Memory B cell (primary cell): ENCODE results near the gene LYZ.

Experiments used
- ATAC-seq: fragments of 150-1000 bp; cut with Tn5 transposase; 2 replicates; pipeline ENCODE4 v1.10.0; 2021; ENCODE audit warnings: low read depth, mild to moderate bottlenecking, moderate library complexity
- DNase-seq, 2 donors: peaks; one replicate each; pipeline ENCODE4 v3.0.0; 2022; ENCODE audit warnings: low spot score in 2 of 2
- H3K27ac Mint-ChIP-seq: one replicate; pipeline ENCODE4 v1.8.0; 2022; ENCODE audit warnings: mild to moderate bottlenecking, moderate library complexity, mixed read lengths
- H3K27me3 Mint-ChIP-seq: one replicate; pipeline ENCODE4 v1.8.0; 2022; ENCODE audit warnings: mixed read lengths
- H3K36me3 Mint-ChIP-seq: one replicate; pipeline ENCODE4 v1.8.0; 2022; ENCODE audit warnings: mild to moderate bottlenecking, mixed read lengths
- H3K4me1 Mint-ChIP-seq: one replicate; pipeline ENCODE4 v1.8.0; 2022; ENCODE audit warnings: mixed read lengths
- H3K4me3 Mint-ChIP-seq: one replicate; pipeline ENCODE4 v1.8.0; 2022; ENCODE audit warnings: mild to moderate bottlenecking, moderate library complexity, mixed read lengths
- H3K9me3 Mint-ChIP-seq: one replicate; pipeline ENCODE4 v1.8.0; 2022; ENCODE audit warnings: mixed read lengths

Gene LYZ

GRCh38 chr12:69385038-69385437, 36.9 kb downstream of the LYZ start:
- peaks cover 7% of the 10 kb centered on the region for H3K4me1 Mint-ChIP-seq
- H3K9me3 Mint-ChIP-seq, result no peaks in the 10 kb centered on the region
- no peak overlapping the region for H3K4me3 Mint-ChIP-seq
- ATAC-seq (no peak), DNase-seq (no peak)
- H3K36me3 Mint-ChIP-seq, result peaks cover 20% of the 10 kb centered on the region
- no peaks in the 10 kb centered on the region for H3K27me3 Mint-ChIP-seq
- H3K27ac Mint-ChIP-seq, result no peak overlapping the region

- peaks cover 17% of the 10 kb centered on the region for H3K36me3 Mint-ChIP-seq
- H3K9me3 Mint-ChIP-seq, result no peaks in the 10 kb centered on the region
- no peaks in the 10 kb centered on the region for H3K27me3 Mint-ChIP-seq
- no peak overlapping the region for H3K4me3 Mint-ChIP-seq
- H3K27ac Mint-ChIP-seq, result no peak overlapping the region
- H3K4me1 Mint-ChIP-seq, result peaks cover 7% of the 10 kb centered on the region
- DNase-seq (no peak), ATAC-seq (no peak)
Observed at GRCh38 chr12:69386921-69387320, 38.7 kb downstream of the LYZ start.

- DNase-seq, result no peak
Observed at GRCh38 chr12:69388371-69388770, 40.2 kb downstream of the LYZ start.

GRCh38 chr12:69389831-69390230, 41.6 kb downstream of the LYZ start:
- peaks cover 17% of the 10 kb centered on the region for H3K36me3 Mint-ChIP-seq

More at GRCh38 chr12:69388371-69388770, 40.2 kb downstream of the LYZ start:
- Mint-ChIP-seq H3K4me3 (no peak overlapping the region), H3K27me3 (no peaks in the 10 kb centered on the region), H3K4me1 (peaks cover 6% of the 10 kb centered on the region), H3K27ac (no peak overlapping the region), H3K9me3 (no peaks in the 10 kb centered on the region), H3K36me3 (peaks cover 16% of the 10 kb centered on the region)
- peak; percentile 35 for ATAC-seq

GRCh38 chr12:69392179-69392928, 44.2 kb downstream of the LYZ start:
- peaks cover 4% of the 10 kb centered on the region for H3K9me3 Mint-ChIP-seq
- H3K27ac Mint-ChIP-seq, result no peak overlapping the region
- ATAC-seq (no peak), DNase-seq (no peak)
- no peaks in the 10 kb centered on the region for H3K27me3 Mint-ChIP-seq
- no peak overlapping the region for H3K4me3 Mint-ChIP-seq
- H3K4me1 Mint-ChIP-seq, result no peaks in the 10 kb centered on the region
- peaks cover 26% of the 10 kb centered on the region for H3K36me3 Mint-ChIP-seq

More at GRCh38 chr12:69389831-69390230, 41.6 kb downstream of the LYZ start:
- DNase-seq, result no peak
- H3K4me3 Mint-ChIP-seq, result no peak overlapping the region
- H3K9me3 Mint-ChIP-seq, result no peaks in the 10 kb centered on the region
- H3K27ac Mint-ChIP-seq, result no peak overlapping the region
- ATAC-seq, result no peak
- peaks cover 2% of the 10 kb centered on the region for H3K4me1 Mint-ChIP-seq
- no peaks in the 10 kb centered on the region for H3K27me3 Mint-ChIP-seq

DNA sequence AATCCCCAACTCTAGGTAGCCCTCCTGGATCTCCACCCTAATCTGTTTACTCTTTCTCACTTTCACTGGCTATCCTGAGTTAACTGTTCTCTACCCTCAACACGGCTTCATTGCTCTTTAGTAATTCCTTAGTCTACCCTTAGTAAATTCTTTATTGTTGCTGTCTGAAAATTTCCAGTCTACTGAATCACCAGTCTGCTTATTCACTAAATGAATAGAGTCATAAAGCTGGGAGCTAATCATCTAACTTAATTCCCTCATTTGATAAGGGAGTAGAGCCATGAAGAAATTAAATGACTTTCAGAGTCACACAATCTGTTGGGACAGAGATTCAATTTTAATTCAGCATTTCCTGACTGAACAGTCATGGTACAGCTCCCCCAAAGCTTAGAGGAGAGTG, 47.9 kb downstream of the LYZ start:
- ATAC-seq, result no peak
- H3K36me3 Mint-ChIP-seq, result peaks cover 29% of the 10 kb centered on the region
- no peak overlapping the region for H3K27ac Mint-ChIP-seq
- no peaks in the 10 kb centered on the region for H3K27me3 Mint-ChIP-seq
- no peaks in the 10 kb centered on the region for H3K4me1 Mint-ChIP-seq
- H3K9me3 Mint-ChIP-seq, result peaks cover 7% of the 10 kb centered on the region
- H3K4me3 Mint-ChIP-seq, result no peak overlapping the region
- no peak for DNase-seq

DNA sequence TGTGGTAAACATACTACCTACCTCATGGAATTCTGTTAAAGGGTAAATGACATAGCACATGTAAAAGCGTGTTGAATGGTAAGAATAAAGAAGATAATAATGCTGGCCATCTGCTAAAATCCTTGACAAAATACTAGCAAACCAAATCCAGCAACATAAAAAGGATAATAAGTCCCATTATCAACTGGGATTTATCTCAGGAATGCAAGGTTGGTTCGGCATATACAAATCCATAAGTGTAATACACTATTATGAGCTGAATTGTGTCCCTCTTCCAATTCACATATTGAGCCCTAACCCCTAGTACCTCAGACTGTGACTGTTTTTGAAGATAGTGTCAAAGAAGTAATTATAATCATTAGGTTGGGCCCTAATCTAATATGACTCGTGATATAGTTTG, 48.8 kb downstream of the LYZ start:
- Mint-ChIP-seq H3K27ac (no peak overlapping the region), H3K9me3 (peaks cover 7% of the 10 kb centered on the region), H3K4me3 (no peak overlapping the region), H3K36me3 (peaks cover 29% of the 10 kb centered on the region), H3K4me1 (no peaks in the 10 kb centered on the region), H3K27me3 (no peaks in the 10 kb centered on the region)
- DNase-seq (no peak), ATAC-seq (no peak)

DNA sequence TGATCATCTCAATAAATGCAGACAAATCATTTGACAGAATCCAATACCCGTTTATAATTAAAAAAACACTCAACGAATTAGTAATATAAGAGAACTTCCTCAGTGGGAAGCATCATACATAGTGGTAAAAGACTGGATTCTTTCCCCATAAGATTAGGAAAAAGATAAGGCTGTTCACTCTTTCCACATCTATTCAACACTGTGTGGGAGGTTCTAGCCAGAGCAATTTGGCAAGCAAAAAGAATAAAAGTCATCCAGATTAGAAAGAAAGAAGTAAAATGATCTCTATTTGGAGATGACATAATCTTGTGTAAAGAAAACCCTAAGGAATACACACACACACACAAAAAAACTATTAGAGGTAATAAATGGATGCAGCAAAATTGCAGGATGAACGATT, 49.8 kb downstream of the LYZ start:
- H3K27me3 Mint-ChIP-seq, result no peaks in the 10 kb centered on the region
- no peak overlapping the region for H3K27ac Mint-ChIP-seq
- DNase-seq (no peak), ATAC-seq (no peak)
- no peaks in the 10 kb centered on the region for H3K4me1 Mint-ChIP-seq
- peaks cover 27% of the 10 kb centered on the region for H3K36me3 Mint-ChIP-seq
- H3K4me3 Mint-ChIP-seq, result no peak overlapping the region
- H3K9me3 Mint-ChIP-seq, result peaks cover 7% of the 10 kb centered on the region

- ATAC-seq (no peak), DNase-seq (no peak)
- H3K4me3 Mint-ChIP-seq, result no peak overlapping the region
- H3K9me3 Mint-ChIP-seq, result peaks cover 3% of the 10 kb centered on the region
- H3K36me3 Mint-ChIP-seq, result peaks cover 16% of the 10 kb centered on the region
- H3K27ac Mint-ChIP-seq, result no peak overlapping the region
- no peaks in the 10 kb centered on the region for H3K27me3 Mint-ChIP-seq
- H3K4me1 Mint-ChIP-seq, result no peaks in the 10 kb centered on the region
Observed at GRCh38 chr12:69401940-69402339, 53.8 kb downstream of the LYZ start.
